Middle frontal gyrus (tissue), 1 donor: ENCODE results near the gene MSH5.
"Not testable (repeated sequence)": the region's sequence is repeated elsewhere in the genome, so short reads cannot be mapped to it uniquely, and the experiment has no call there.

ENCODE experiments used
- DNase-seq: peaks from one replicate; pipeline ENCODE4 v3.0.0-alpha.2; 2015; ENCODE audit warnings: low spot score; ENCODE audit errors: extremely low spot score

Gene MSH5

DNA sequence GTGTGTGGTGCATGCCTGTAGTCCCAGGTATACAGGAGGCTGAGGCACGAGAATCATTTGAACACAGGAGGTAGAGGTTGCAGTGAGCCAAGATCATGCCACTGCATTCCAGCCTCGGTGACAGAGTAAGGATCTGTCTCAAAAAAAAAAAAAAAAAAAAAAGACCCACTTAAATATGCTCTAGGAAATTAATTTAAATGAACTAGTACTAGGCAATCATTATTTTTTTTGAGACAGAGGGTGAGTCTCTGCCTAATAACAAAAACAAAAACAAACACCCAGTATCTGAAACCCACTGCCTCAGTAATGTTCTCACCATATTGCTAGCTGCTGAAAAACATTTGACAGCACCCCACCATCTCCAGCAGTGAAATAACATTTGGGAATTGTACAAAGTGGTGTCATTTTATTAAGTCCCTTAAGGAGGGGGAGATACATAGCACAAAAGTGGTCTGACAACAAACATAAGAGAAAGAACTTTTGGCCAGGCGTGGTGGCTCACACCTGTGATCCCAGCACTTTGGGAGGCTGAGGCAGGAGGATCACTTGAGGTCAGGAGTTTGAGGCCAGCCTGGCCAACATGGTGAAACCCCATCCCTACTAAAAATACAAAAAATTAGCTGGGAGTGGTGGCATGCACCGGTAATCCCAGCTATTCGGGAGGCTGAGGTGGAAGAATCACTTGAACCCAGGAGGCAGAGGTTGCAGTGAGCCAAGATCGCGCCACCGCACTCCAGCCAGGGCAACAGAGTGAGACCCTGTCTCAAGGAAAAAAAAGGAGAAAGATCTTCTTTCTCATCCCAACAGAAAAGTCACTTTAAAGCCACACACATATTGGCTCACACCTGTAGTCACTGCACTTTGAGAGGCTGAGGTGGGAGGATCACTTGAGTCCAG is 61.5 kb downstream of the MSH5 start:
- DNase-seq = not testable (repeated sequence)

DNA sequence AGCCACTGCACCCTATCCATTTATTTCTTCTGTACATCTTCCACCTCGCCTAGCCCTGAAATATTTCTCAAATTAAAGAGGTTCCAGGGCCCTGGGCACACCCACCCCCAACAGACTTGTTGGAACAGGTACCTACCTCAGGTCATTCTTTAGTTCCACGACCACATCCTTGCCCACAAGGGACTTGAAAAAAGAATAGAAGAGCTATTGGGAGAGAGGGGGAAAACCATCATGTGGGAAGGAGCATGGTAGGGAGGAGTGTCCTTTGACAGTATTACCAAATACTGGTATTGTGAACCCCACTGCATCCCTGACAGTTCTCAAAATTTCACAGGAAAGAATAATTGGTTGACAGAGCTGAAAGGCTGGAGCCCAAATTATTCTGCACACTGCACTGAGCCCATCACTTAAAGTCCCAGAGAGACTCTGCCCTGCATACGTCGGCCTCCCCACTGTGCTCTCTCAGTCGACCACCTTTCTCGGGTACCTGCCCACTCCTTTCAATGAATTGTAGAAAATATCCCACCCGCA is 66.2 kb downstream of the MSH5 start:
- DNase-seq = no peak

- peak; percentile 95 for DNase-seq
Observed at GRCh38 chr6:31806470-31807272, 66.9 kb downstream of the MSH5 start, which contains the start of gene LSM2. Gene LSM2, minus strand, starts transcription at chr6:31806966. Its CDS starts 209 bp downstream, at chr6:31806757.

GRCh38 chr6:31808599-31808998 is 68.8 kb downstream of the MSH5 start:
- DNase-seq = not testable (repeated sequence)

DNA sequence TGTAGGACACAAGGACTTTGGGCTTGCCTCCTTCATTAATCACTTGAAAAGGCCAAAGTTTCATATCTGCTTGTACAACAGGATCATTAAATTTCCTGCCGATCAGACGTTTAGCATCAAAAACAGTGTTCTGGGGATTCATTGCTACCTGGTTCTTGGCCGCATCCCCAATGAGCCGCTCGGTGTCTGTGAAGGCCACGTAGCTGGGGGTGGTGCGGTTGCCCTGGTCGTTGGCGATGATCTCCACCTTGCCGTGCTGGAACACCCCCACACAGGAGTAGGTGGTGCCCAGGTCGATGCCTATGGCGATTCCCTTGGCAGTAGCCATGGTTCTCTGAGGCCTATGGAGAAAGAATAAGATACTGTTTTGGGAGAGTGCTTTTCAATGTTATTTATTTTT is 71.8 kb downstream of the MSH5 start:
- no peak for DNase-seq
